CD4-positive, CD25-positive, alpha-beta regulatory T cell (primary cell): Measurements from ENCODE around the gene PLSCR5. TPM values are rescaled to one million over a fixed set of nuclear protein-coding genes. Genes with fewer than 3 reads are reported as not detected.

Experiments
- polyA plus RNA-seq, 4 donors: library from polyadenylated mRNA; unstranded; fragments of 300-500 nt; fragmentation: Illumina TruSeq; gene quantifications; one replicate each; pipeline ENCODE4 v1.2.3, GENCODE V29; 2021
- total RNA-seq: library from RNA; stranded (reverse); gene quantifications from one replicate; pipeline ENCODE4 v1.2.3, GENCODE V29; 2022

Gene PLSCR5
- total and polyA plus RNA-seq, 5 donors from 2014 or later, result not detected

Other genes starting within 250 kb of the PLSCR5 start
- not detected for gene PLSCR2, start 135.8 kb downstream of the PLSCR5 start, total RNA-seq
- under 1 TPM in 1 of 4 donors, not detected in 3; 0.76 TPM for gene PLSCR2, start 135.8 kb downstream of the PLSCR5 start, polyA plus RNA-seq
- 7.2 TPM for gene PLSCR1, start 60.7 kb downstream of the PLSCR5 start, total RNA-seq
- gene PLSCR1, start 60.7 kb downstream of the PLSCR5 start, polyA plus RNA-seq, result 10 to 100 TPM; 14.4 to 20.7 (median 17.6) TPM